Activated naive CD8-positive, alpha-beta T cell treated with anti-CD3 and anti-CD28 coated beads for 36 hours (primary cell): ENCODE data around the gene RGS14. TPM values are rescaled to one million over a fixed set of nuclear protein-coding genes. Genes with fewer than 3 reads are reported as not detected.

Experiments
- DNase-seq: peaks from one replicate; pipeline ENCODE4 v3.0.0; 2021
- H3K27ac Mint-ChIP-seq: one replicate; pipeline ENCODE4 v1.8.0; 2022; ENCODE audit warnings: mild to moderate bottlenecking, moderate library complexity, mixed read lengths
- H3K27me3 Mint-ChIP-seq: one replicate; pipeline ENCODE4 v1.8.0; 2022; ENCODE audit warnings: mild to moderate bottlenecking, mixed read lengths
- H3K36me3 Mint-ChIP-seq: one replicate; pipeline ENCODE4 v1.8.0; 2021; ENCODE audit warnings: mild to moderate bottlenecking, mixed read lengths
- H3K4me1 Mint-ChIP-seq: one replicate; pipeline ENCODE4 v1.8.0; 2021; ENCODE audit warnings: mixed read lengths
- H3K4me3 Mint-ChIP-seq: one replicate; pipeline ENCODE4 v1.8.0; 2022; ENCODE audit warnings: mild to moderate bottlenecking, moderate library complexity, mixed read lengths
- H3K9me3 Mint-ChIP-seq: one replicate; pipeline ENCODE4 v1.8.0; 2022; ENCODE audit warnings: mixed read lengths
- total RNA-seq, 2 experiments: library from RNA; stranded (reverse); gene quantifications; one replicate each; pipeline ENCODE4 v1.2.3, GENCODE V29; 2021

RGS14 gene
- total RNA-seq, 2 experiments from 2014 or later: 38.9 to 41.2 TPM

GRCh38 chr5:177317959-177318377, 39.8 kb upstream of the RGS14 start:
- Mint-ChIP-seq H3K4me3 (no peak overlapping the region), H3K4me1 (peaks cover 20% of the 10 kb centered on the region), H3K36me3 (peaks cover 8% of the 10 kb centered on the region), H3K27ac (no peak overlapping the region), H3K27me3 (no peaks in the 10 kb centered on the region), H3K9me3 (peaks cover 3% of the 10 kb centered on the region)
- DNase-seq: peak; percentile 71

GRCh38 chr5:177319913-177320588, 37.7 kb upstream of the RGS14 start:
- Mint-ChIP-seq H3K27me3 (no peaks in the 10 kb centered on the region), H3K36me3 (peaks cover 8% of the 10 kb centered on the region), H3K4me3 (no peak overlapping the region), H3K27ac (no peak overlapping the region), H3K4me1 (peaks cover 21% of the 10 kb centered on the region), H3K9me3 (peaks cover 3% of the 10 kb centered on the region)
- peak; percentile 42 for DNase-seq

GRCh38 chr5:177320879-177321278, 36.8 kb upstream of the RGS14 start:
- peaks cover 8% of the 10 kb centered on the region for H3K36me3 Mint-ChIP-seq
- H3K27ac Mint-ChIP-seq: no peak overlapping the region
- peaks cover 3% of the 10 kb centered on the region for H3K9me3 Mint-ChIP-seq
- no peak overlapping the region for H3K4me3 Mint-ChIP-seq
- no peaks in the 10 kb centered on the region for H3K27me3 Mint-ChIP-seq
- DNase-seq: no peak
- H3K4me1 Mint-ChIP-seq: peaks cover 21% of the 10 kb centered on the region

GRCh38 chr5:177325868-177326381, 31.8 kb upstream of the RGS14 start:
- H3K9me3 Mint-ChIP-seq: no peaks in the 10 kb centered on the region
- DNase-seq: no peak
- H3K36me3 Mint-ChIP-seq: peaks cover 3% of the 10 kb centered on the region
- H3K4me3 Mint-ChIP-seq: no peak overlapping the region
- H3K27me3 Mint-ChIP-seq: no peaks in the 10 kb centered on the region
- H3K27ac Mint-ChIP-seq: no peak overlapping the region
- peaks cover 12% of the 10 kb centered on the region for H3K4me1 Mint-ChIP-seq

GRCh38 chr5:177327539-177328522, 29.9 kb upstream of the RGS14 start:
- Mint-ChIP-seq H3K4me3 (no peak overlapping the region), H3K27ac (peak overlapping the region; percentile 85), H3K9me3 (no peaks in the 10 kb centered on the region), H3K36me3 (peaks cover 3% of the 10 kb centered on the region), H3K27me3 (no peaks in the 10 kb centered on the region), H3K4me1 (peaks cover 9% of the 10 kb centered on the region)
- DNase-seq: peak; percentile 19

- Mint-ChIP-seq H3K4me1 (peaks cover 7% of the 10 kb centered on the region), H3K4me3 (no peak overlapping the region), H3K9me3 (no peaks in the 10 kb centered on the region), H3K27ac (no peak overlapping the region), H3K36me3 (peaks cover 5% of the 10 kb centered on the region), H3K27me3 (no peaks in the 10 kb centered on the region)
- DNase-seq: no peak
These were observed 29.0 kb upstream of the RGS14 start for GRCh38 chr5:177328545-177329231.

GRCh38 chr5:177329883-177330282, 27.8 kb upstream of the RGS14 start:
- Mint-ChIP-seq H3K27ac (no peak overlapping the region), H3K4me3 (no peak overlapping the region), H3K36me3 (peaks cover 12% of the 10 kb centered on the region), H3K4me1 (peaks cover 7% of the 10 kb centered on the region), H3K9me3 (no peaks in the 10 kb centered on the region), H3K27me3 (no peaks in the 10 kb centered on the region)
- DNase-seq: no peak

- H3K4me1 Mint-ChIP-seq: peaks cover 9% of the 10 kb centered on the region
- no peak overlapping the region for H3K27ac Mint-ChIP-seq
- peaks cover 17% of the 10 kb centered on the region for H3K36me3 Mint-ChIP-seq
- H3K27me3 Mint-ChIP-seq: no peaks in the 10 kb centered on the region
- no peaks in the 10 kb centered on the region for H3K9me3 Mint-ChIP-seq
- DNase-seq: no peak
- H3K4me3 Mint-ChIP-seq: no peak overlapping the region
These were observed 26.5 kb upstream of the RGS14 start for GRCh38 chr5:177330991-177331842.

- Mint-ChIP-seq H3K4me1 (peaks cover 9% of the 10 kb centered on the region), H3K36me3 (peaks cover 19% of the 10 kb centered on the region), H3K9me3 (no peaks in the 10 kb centered on the region), H3K27ac (peak overlapping the region; percentile 56), H3K4me3 (no peak overlapping the region), H3K27me3 (no peaks in the 10 kb centered on the region)
- DNase-seq: no peak
These were observed 25.5 kb upstream of the RGS14 start for GRCh38 chr5:177332031-177332895.

- peaks cover 4% of the 10 kb centered on the region for H3K4me1 Mint-ChIP-seq
- H3K9me3 Mint-ChIP-seq: no peaks in the 10 kb centered on the region
- H3K36me3 Mint-ChIP-seq: peaks cover 19% of the 10 kb centered on the region
- no peaks in the 10 kb centered on the region for H3K27me3 Mint-ChIP-seq
- no peak overlapping the region for H3K4me3 Mint-ChIP-seq
- no peak for DNase-seq
- H3K27ac Mint-ChIP-seq: no peak overlapping the region
These were observed 24.8 kb upstream of the RGS14 start for GRCh38 chr5:177332896-177333260.

- Mint-ChIP-seq H3K4me3 (no peak overlapping the region), H3K4me1 (peaks cover 2% of the 10 kb centered on the region), H3K27ac (no peak overlapping the region), H3K27me3 (no peaks in the 10 kb centered on the region), H3K9me3 (no peaks in the 10 kb centered on the region), H3K36me3 (peaks cover 19% of the 10 kb centered on the region)
- no peak for DNase-seq
These were observed 24.1 kb upstream of the RGS14 start for GRCh38 chr5:177333420-177334154.

- Mint-ChIP-seq H3K27me3 (no peaks in the 10 kb centered on the region), H3K4me3 (no peak overlapping the region), H3K27ac (no peak overlapping the region), H3K4me1 (peaks cover 2% of the 10 kb centered on the region), H3K9me3 (no peaks in the 10 kb centered on the region), H3K36me3 (peaks cover 19% of the 10 kb centered on the region)
- DNase-seq: no peak
These were observed 23.6 kb upstream of the RGS14 start for GRCh38 chr5:177334155-177334551.
